Activated CD4-positive, alpha-beta memory T cell treated with anti-CD3 and anti-CD28 coated beads, Interleukin-2, amount 10 ng/mL, durations not matched to agents 7 days and 5 days (primary cell): ENCODE measurements around the gene ZSCAN23. TPM values are rescaled to one million over a fixed set of nuclear protein-coding genes. Genes with fewer than 3 reads are reported as not detected.

Experiments
- CTCF ChIA-PET: fragments of 350-600 bp; sonication (Branson Sonifier 250); formaldehyde crosslinking; loops from one replicate; lab custom pipeline; 2021; ENCODE audit warnings: antibody characterized with exemption, inconsistent platforms; lab: Charles Lee
- POLR2A ChIA-PET: fragments of 350-600 bp; sonication (Branson Sonifier 250); formaldehyde crosslinking; loops from one replicate; lab custom pipeline; 2021; ENCODE audit warnings: antibody characterized with exemption; lab: Charles Lee
- DNase-seq: peaks from one replicate; pipeline ENCODE4 v3.0.0-alpha.2; 2020
- H3K27ac Mint-ChIP-seq: one replicate; pipeline ENCODE4 v1.8.0; 2021; ENCODE audit warnings: mild to moderate bottlenecking, mixed read lengths
- H3K27me3 Mint-ChIP-seq: one replicate; pipeline ENCODE4 v1.8.0; 2021; ENCODE audit warnings: mixed read lengths
- H3K36me3 Mint-ChIP-seq: one replicate; pipeline ENCODE4 v1.8.0; 2021; ENCODE audit warnings: low read depth, mixed read lengths
- H3K4me1 Mint-ChIP-seq: one replicate; pipeline ENCODE4 v1.8.0; 2021; ENCODE audit warnings: mixed read lengths
- H3K4me3 Mint-ChIP-seq: one replicate; pipeline ENCODE4 v1.8.0; 2021; ENCODE audit warnings: mild to moderate bottlenecking, mixed read lengths
- H3K9me3 Mint-ChIP-seq: one replicate; pipeline ENCODE4 v1.8.0; 2021; ENCODE audit warnings: mixed read lengths
- total RNA-seq, 2 experiments: library from RNA; stranded (reverse); gene quantifications; one replicate each; pipeline ENCODE4 v1.2.3, GENCODE V29; 2021

The ZSCAN23 gene
- total RNA-seq = under 1 TPM; 0.38 to 0.45 TPM

DNA sequence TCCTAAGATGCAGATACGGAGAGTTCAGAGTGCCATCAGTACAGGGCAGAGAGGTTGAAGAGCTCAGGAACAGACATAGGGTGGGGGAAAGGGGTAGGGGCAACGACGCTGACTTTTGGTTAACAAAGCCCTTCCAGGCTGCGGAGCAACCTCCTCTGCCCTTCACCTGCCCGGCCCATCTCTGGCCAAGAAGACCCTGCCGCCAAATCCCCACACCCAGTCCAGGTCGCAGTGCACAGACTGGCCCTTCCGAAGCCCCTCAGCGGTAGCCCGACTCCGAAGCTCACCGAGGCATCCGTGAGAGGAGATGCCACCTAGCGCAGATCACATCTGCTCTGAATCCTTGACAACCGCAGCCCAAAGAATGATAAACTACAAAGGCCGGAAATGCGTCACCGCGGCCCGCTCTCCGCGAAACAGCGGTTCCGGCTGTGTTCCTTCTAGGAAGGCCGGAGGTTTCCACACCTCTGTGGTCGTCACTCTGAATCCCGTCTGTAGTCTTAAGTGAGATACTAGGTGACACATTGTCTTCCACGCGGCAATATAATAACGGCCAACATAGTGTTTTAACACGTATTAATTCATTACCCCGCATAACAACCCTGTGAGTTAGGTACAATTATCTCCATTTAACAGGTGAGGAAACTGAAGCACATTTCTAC lies at the start of gene ZSCAN23:
Gene ZSCAN23, minus strand, starts transcription at position 380 of the 662 bp plus-strand sequence. CDS start 7,225 bp downstream, outside the sequence.
- ChIA-PET POLR2A (interaction anchor here (1.1 to 1.5 kb wide), 2 partner anchors 9 to 302 kb away, joined by 3 read pairs; partner anchors contain the start of gene ZKSCAN8), CTCF (interaction anchor here (1.0 to 1.2 kb wide), 2 partner anchors 46 to 87 kb away, joined by 4 read pairs; no protein-coding TSS in a partner anchor)
- peaks cover 24% of the 10 kb centered on the region for H3K27me3 Mint-ChIP-seq

DNA sequence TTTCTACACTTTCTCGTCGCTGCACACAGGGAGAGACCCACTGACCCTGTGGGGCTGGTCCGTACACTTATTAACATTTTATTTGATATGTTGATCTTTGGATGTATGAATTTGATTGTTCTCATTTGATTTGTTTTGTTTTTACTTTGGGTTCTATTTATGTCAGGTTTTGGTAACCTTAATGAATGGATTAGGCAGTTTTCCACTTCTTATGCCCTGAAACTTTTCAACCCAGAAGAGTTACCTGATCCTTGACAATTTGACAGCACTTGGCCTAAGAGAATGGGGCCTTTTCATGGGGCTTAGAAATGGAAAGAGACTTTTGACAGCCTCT lies 48.7 kb upstream of the ZSCAN23 start:
- Mint-ChIP-seq H3K27ac (no peak overlapping the region), H3K36me3 (no peaks in the 10 kb centered on the region), H3K27me3 (peaks cover 58% of the 10 kb centered on the region), H3K4me3 (no peak overlapping the region), H3K9me3 (no peaks in the 10 kb centered on the region), H3K4me1 (peaks cover 16% of the 10 kb centered on the region)
- POLR2A ChIA-PET = no interaction called here
- DNase-seq = no peak
- CTCF ChIA-PET = no interaction called here

More for the DNA sequence above, at the start of gene ZSCAN23:
- peaks cover 28% of the 10 kb centered on the region for H3K36me3 Mint-ChIP-seq
- H3K4me1 Mint-ChIP-seq = peaks cover 32% of the 10 kb centered on the region
- peak within 1 kb of the TSS; percentile 80 for H3K4me3 Mint-ChIP-seq
- peak within 1 kb of the TSS; percentile 81 for H3K27ac Mint-ChIP-seq
- peak; percentile 88 for DNase-seq
- H3K9me3 Mint-ChIP-seq = peaks cover 26% of the 10 kb centered on the region

DNA sequence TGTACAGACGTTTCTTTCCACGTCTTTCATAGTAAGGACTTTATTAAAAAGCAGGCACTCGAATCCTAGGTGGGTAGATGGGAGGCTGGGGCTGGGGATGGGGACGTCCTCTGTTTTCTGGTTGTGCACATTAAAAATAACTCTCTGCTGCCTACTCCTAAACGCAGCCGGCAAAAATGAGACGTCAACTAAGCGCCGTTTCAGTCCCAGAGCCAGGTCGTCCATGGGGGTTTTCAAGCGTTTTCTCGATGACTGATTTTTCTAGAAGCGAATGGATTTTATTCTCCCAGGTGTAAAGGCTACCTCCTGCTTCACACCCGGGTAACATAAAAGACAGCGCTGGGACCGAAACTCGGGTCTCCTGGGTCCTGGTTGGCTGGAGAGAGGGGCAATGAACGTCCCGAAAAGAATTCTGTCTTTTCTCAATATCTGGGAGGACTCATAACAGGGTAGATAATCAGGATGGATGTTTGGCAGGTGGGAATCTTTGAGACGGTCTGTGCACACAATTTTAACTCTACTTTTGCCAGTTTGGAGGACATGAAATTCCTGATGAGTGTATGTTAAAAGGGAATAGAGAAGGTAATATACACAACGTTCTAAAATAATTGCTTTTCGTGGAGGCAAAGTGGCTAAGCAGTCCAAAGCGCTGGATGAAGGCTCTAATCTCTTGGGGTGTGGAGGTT lies 47.1 kb upstream of the ZSCAN23 start:
- Mint-ChIP-seq H3K4me1 (peaks cover 18% of the 10 kb centered on the region), H3K27me3 (peaks cover 63% of the 10 kb centered on the region), H3K4me3 (peak overlapping the region; percentile 33), H3K36me3 (no peaks in the 10 kb centered on the region), H3K27ac (no peak overlapping the region), H3K9me3 (no peaks in the 10 kb centered on the region)
- DNase-seq = no peak
- POLR2A ChIA-PET = no interaction called here
- CTCF ChIA-PET = no interaction called here

DNA sequence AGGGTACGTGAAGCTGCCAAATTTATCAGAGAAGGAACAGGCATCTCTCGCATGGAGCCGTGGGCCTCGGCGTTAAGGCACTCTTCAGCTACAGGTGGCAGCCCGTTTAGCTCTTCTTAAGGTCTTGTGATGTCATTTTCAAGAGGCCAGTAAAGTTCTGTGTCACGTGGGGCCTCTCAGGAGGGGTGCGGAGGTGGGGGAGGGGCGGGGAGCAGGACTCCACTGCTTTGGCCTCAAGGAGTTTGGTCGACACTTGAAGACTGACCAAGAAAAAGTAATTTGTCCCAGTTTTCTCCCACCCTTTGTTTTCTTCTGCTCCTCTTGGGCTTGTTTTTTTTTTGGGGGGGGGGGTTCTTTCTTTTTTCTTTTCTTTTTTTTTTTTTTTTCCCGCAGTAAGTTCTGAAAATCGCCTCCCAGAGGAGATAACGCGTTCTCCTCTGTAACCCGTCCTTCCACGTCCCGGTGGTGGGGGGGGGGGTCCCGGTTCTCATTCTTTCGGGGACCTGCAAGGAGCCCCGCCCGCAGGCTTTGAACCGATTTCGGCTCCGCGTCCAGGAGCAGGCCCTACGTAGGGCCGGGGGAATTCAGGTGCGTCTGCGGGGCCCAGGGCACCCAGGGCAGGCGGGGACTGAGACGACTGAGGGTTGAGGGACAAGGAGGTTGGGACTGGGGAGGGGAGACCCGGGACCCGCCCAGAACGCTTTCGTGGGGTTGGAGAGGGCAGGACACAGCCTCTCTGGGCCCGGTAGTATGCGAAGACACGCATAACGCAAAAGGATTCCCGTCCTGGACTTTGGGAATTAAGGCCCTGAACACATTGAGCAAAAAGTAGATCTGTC lies 46.3 kb upstream of the ZSCAN23 start:
- no peak overlapping the region for H3K27ac Mint-ChIP-seq
- H3K4me3 Mint-ChIP-seq = peak overlapping the region; percentile 54
- H3K36me3 Mint-ChIP-seq = no peaks in the 10 kb centered on the region
- CTCF ChIA-PET = interaction anchor here (1.1 kb wide), 1 partner anchor 134 kb away, joined by 3 read pairs; no protein-coding TSS in a partner anchor
- POLR2A ChIA-PET = interaction anchor here (0.6 kb wide), 2 partner anchors 168 to 434 kb away, joined by 3 read pairs; partner anchors contain the start of gene TRIM27
- peaks cover 18% of the 10 kb centered on the region for H3K4me1 Mint-ChIP-seq
- H3K27me3 Mint-ChIP-seq = peaks cover 62% of the 10 kb centered on the region
- H3K9me3 Mint-ChIP-seq = no peaks in the 10 kb centered on the region
- DNase-seq = peak; percentile 31

DNA sequence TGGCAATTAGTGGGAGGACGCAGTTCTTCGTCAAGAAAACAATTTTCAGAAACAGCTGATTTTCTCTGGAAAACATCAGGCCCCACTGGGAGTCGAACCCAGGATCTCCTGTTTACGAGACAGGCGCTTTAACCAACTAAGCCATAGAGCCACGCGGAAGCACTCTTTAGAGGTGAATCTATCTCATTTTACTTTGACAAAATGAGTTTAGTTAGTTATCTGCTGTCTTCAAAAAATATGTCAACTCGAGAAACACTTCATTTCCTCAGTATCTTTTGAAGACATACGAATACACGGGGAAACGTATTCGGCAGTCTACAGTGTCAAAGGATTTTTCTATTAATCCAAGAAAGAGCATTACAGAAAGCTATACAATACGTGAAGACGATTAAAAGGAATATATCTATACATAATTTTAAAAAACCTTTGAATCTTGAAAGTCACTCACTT lies 45.6 kb upstream of the ZSCAN23 start:
- Mint-ChIP-seq H3K36me3 (no peaks in the 10 kb centered on the region), H3K4me1 (peaks cover 18% of the 10 kb centered on the region), H3K9me3 (no peaks in the 10 kb centered on the region), H3K27me3 (peaks cover 58% of the 10 kb centered on the region), H3K27ac (no peak overlapping the region), H3K4me3 (peak overlapping the region; percentile 54)
- POLR2A ChIA-PET = interaction anchor here (0.6 kb wide), 2 partner anchors 169 to 435 kb away, joined by 3 read pairs; partner anchors contain the start of gene TRIM27
- CTCF ChIA-PET = interaction anchor here (1.1 kb wide), 1 partner anchor 133 kb away, joined by 3 read pairs; no protein-coding TSS in a partner anchor
- no peak for DNase-seq

DNA sequence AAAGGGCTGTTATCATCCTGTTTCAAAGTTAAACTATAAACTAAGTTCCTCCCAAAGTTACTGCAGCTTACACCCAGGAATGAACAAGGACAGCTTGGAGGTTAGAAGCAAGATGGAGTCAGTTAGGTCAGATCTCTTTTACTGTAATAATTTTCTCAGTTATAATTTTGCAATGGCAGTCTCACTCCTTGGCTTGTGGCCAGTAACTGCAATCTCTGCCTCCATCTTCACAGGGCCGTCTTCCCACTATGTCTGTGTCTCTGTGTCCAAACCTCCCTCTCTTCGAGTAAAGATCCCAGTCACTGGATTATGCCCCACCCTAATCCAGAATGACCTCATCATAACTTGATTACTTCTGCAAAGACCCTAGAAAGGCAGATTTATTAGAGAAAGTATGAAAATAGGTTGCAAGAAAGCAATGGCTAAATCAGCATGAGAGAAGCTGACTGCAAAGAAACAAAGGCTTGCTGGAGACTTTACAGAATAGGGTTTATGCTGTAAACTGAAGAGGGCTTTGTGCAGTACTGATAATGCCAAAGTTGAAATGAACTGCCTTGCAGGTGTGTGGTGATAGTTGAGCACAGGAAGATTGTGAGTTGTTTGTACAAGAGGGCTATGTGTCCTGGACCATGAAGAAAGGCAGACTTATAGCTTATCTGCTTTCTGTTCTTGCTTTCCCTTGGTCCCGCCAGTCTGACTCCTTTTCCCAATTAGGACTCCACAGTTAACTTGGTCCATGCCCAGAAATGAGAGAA lies 43.9 kb upstream of the ZSCAN23 start:
- Mint-ChIP-seq H3K4me3 (no peak overlapping the region), H3K4me1 (peaks cover 18% of the 10 kb centered on the region), H3K27me3 (peaks cover 58% of the 10 kb centered on the region), H3K36me3 (no peaks in the 10 kb centered on the region), H3K9me3 (no peaks in the 10 kb centered on the region), H3K27ac (no peak overlapping the region)
- POLR2A ChIA-PET = no interaction called here
- CTCF ChIA-PET = no interaction called here
- DNase-seq = no peak

DNA sequence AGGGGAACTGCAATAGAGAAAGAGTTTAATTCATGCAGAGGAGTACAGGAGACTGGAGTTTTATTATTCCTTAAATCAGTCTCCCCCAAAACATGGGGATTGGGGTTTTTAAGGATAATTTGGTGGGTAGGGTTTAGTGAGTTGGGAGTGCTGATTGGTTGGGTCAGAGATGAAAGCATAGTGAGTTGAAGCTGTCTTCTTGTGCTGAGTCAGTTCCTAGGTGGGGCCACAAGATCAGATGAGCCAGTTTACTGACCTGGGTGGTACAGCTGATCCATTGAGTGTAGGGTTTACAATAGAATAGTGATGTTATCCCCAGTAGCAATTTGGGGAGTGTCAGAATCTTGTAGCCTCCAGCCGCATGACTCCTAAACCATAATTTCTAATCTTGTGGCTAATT lies 43.2 kb upstream of the ZSCAN23 start:
- no peaks in the 10 kb centered on the region for H3K36me3 Mint-ChIP-seq
- CTCF ChIA-PET = no interaction called here
- H3K9me3 Mint-ChIP-seq = no peaks in the 10 kb centered on the region
- no peak overlapping the region for H3K4me3 Mint-ChIP-seq
- H3K27me3 Mint-ChIP-seq = peaks cover 58% of the 10 kb centered on the region
- DNase-seq = no peak
- H3K4me1 Mint-ChIP-seq = peaks cover 18% of the 10 kb centered on the region
- H3K27ac Mint-ChIP-seq = no peak overlapping the region
- POLR2A ChIA-PET = no interaction called here

DNA sequence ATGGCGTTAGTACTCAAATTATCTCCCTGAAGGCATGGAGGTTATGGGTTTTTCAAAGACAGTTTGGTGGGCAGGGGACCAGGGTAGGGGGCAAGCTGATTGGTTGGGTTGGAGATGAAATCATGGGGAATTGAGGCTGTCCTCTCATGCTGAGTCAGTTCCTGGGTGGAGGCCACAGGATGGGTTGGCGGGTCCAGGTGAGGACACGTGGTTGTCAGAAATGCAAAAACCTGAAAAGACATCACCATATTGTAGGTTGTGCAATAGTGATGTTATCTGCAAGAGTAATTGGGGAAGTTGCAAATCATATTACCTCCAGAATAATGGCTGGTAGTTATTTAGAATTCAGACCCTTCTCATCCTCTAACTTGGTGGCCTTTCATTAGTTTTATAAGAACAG lies 42.2 kb upstream of the ZSCAN23 start:
- Mint-ChIP-seq H3K9me3 (no peaks in the 10 kb centered on the region), H3K27ac (no peak overlapping the region), H3K36me3 (no peaks in the 10 kb centered on the region), H3K4me3 (no peak overlapping the region), H3K4me1 (peaks cover 16% of the 10 kb centered on the region), H3K27me3 (peaks cover 62% of the 10 kb centered on the region)
- ChIA-PET POLR2A (no interaction called here), CTCF (interaction anchor here (0.6 kb wide), 1 partner anchor 76 kb away, joined by 3 read pairs; no protein-coding TSS in a partner anchor)
- DNase-seq = no peak

DNA sequence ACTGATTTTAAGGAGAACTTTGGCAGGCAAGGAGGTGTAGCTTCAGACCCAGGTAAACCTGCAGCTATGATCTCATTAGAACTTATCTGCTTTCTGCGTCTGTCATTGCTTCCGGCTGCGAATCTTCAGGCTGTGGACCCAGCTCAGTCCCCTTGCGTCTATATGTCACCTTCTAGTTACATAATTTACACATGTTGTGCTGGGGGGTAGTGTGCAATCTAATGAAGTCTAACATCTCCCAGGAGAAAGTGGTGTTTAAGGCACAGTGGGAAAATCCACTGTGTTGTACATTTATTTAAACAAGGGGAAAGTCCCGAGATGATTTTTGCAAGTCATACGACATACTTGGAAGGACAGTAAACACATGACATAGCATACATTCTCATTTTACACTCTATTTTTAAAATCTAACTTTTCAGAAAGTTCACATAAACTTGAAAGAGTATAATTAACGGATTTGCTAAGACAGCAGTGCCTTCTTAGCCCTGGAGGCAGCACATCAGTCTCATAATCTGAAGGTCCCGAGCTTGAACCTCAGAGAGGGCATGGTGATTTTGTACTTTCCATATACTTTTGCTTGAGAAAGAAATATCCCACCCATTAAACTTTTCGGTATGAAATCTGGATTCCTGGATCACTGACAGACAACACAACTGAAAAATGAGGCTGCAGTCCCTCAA lies 37.1 kb upstream of the ZSCAN23 start:
- CTCF ChIA-PET = no interaction called here
- H3K27ac Mint-ChIP-seq = no peak overlapping the region
- peaks cover 3% of the 10 kb centered on the region for H3K4me1 Mint-ChIP-seq
- no peak overlapping the region for H3K4me3 Mint-ChIP-seq
- no peaks in the 10 kb centered on the region for H3K36me3 Mint-ChIP-seq
- no peaks in the 10 kb centered on the region for H3K9me3 Mint-ChIP-seq
- DNase-seq = no peak
- POLR2A ChIA-PET = no interaction called here
- H3K27me3 Mint-ChIP-seq = peaks cover 65% of the 10 kb centered on the region

DNA sequence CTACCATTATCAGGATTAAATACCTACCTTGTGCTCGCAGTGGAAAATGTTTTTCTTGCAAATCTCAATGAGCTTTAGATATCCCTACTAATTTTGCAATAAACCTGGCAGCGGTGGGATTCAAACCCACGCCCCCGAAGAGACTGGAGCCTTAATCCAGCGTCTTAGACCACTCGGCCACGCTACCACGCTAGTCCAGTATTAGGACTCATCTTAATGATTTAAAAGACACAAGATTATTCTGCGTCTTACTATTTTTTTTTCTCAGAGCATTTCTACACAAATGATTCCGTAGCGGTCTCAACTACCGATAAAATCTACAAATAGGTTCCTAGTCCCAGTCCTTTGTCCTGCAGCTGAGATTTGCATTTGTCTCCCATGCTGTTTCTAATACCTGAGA lies 35.2 kb upstream of the ZSCAN23 start:
- ChIA-PET POLR2A (no interaction called here), CTCF (interaction anchor here (0.7 kb wide), 1 partner anchor 60 kb away, joined by 4 read pairs; no protein-coding TSS in a partner anchor)
- H3K9me3 Mint-ChIP-seq = no peaks in the 10 kb centered on the region
- H3K4me1 Mint-ChIP-seq = peaks cover 6% of the 10 kb centered on the region
- H3K27ac Mint-ChIP-seq = no peak overlapping the region
- DNase-seq = no peak
- no peaks in the 10 kb centered on the region for H3K36me3 Mint-ChIP-seq
- no peak overlapping the region for H3K4me3 Mint-ChIP-seq
- H3K27me3 Mint-ChIP-seq = peaks cover 75% of the 10 kb centered on the region

DNA sequence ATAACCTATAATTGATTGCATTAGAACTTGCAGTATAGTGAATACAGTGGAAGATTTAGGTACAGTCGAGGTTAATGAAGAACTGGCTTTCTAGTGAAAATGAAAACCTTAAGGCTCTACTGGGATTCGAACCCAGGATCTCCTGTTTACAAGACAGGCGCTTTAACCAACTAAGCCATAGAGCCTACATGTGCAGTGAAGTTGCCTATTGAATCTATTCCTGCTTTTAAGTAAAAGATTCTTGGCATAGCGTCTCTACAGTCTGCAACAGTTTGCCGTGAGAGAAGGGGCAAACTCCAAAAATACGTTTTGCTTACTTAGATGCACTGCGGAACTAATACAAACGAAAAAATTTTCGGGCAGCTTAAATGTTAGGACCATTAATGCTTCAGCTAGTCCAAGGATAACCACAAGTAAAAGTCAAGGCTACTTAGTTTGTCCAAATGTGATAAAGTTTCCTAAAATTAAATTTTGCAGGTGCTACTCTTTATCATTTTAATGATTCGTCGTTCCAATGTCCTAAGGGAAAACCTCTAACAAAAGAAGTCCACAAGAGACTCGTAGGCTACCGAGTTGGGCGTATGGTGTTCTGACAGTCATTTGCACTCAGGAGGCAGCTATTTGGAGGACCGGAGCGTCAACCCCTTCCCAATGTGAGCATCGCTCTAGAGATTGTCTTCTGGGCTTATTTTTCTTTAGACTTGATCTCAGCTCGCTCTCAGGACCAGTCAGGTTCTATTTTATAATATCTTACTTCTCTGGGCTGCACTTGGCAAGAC lies 31.3 kb upstream of the ZSCAN23 start:
- no peak for DNase-seq
- peaks cover 57% of the 10 kb centered on the region for H3K27me3 Mint-ChIP-seq

More for the DNA sequence above, 31.3 kb upstream of the ZSCAN23 start:
- Mint-ChIP-seq H3K27ac (no peak overlapping the region), H3K4me3 (peak overlapping the region; percentile 23), H3K36me3 (no peaks in the 10 kb centered on the region), H3K4me1 (peaks cover 6% of the 10 kb centered on the region), H3K9me3 (no peaks in the 10 kb centered on the region)
- CTCF ChIA-PET = interaction anchor here (0.7 to 1.1 kb wide), 2 partner anchors 9 to 207 kb away, joined by 3 read pairs; no protein-coding TSS in a partner anchor
- POLR2A ChIA-PET = no interaction called here
